HG03095 (cell line): ENCODE data around the gene HDLBP.
"Not testable (repeated sequence)": the region's sequence is repeated elsewhere in the genome, so short reads cannot be mapped to it uniquely, and the experiment has no call there.

Experiments used
- ATAC-seq: cut with Tn5 transposase; IDR thresholded peaks from one replicate; pipeline ENCODE4 v1.9.1; 2021; ENCODE audit warnings: moderate library complexity; ENCODE audit not compliant: unreplicated experiment

The HDLBP gene

DNA sequence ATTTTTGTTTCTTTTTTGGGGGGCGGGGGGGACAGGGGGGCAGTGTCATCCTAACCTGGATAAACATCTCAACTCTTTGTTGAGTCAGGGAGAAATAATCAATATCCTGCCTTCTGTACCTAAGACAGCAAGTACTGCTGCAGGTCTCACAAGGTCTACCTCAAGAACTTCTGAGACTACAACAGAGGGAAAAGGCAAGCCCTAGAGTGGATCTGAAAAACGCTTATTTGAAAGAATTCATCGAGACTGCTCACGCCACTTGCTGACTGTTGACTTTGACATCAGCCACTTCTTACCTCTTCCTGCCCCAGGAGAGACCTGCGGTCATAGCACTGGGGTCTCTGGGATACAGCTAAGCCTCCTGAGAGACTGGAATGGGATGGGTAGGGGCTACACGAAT, 8.4 kb downstream of the HDLBP start:
- no peak for ATAC-seq

DNA sequence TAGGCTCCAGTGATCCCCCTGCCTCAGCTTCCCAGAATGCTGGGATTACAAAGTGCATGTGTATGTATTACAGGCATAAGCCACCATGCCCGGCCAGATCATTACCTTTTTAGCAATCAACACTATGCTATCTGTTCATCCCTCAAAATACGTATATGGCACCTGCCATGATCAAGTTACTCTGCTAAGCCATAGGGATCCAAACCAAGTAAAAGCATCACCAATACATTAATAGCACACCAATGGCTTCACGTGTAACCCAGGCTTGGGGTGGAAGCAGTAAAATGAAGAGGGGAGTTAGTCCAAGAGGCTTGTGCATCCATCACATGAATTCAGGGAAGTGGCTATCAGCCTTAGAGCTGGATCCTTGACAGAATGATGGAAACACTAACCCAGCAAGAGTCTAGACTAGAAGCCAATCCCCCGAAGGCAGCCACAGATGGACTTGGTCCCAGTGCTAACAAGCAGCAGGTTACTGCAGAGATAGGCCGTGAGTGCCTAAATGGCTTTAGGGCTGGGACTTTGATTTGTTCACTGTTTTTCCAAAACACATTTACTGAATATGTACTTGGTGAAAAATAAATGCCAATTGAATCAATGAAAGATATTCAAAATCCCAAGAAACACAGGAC, 11.3 kb downstream of the HDLBP start:
- ATAC-seq, result no peak

DNA sequence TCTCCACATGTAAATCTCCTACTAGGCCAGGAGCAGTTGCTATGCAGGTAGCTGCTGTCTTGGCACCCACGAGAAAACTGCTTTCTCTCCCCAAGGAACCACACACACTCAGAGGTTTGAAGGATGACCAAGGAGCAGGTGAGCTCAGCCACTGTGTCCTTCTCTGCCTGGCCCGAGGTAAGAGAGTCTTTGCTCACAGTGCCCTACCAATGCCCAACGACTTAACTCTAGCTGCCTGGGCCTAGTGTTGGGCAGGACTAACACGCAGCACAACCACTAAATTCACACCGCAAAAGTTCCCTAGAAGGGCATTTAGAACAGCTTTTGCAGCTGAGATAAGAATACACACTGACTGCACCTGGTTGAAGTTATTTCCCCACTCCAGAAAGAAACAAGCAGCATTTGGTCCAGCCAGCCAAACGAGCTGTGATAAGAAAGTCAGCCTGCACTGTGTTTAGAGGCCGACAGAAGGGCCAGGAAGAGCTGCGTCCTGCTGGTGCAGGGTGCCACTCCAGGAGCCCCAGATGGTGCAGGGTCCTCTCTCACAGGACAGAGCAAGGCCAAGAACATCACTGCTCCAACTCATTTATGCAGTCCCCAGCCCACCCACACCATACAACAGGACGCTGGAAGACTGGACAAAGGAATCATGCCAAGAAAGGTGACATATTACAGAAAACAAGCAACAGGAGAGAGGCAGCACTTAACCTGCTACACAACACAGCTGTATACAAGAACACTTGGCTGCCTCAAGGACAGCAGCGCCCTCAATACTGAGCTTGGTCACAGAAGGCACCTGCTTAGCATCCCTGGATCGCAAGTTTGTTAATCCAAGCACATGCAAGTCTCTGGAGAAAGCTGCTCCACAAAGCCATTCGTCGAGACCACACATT, 12.5 kb downstream of the HDLBP start:
- no peak for ATAC-seq

DNA sequence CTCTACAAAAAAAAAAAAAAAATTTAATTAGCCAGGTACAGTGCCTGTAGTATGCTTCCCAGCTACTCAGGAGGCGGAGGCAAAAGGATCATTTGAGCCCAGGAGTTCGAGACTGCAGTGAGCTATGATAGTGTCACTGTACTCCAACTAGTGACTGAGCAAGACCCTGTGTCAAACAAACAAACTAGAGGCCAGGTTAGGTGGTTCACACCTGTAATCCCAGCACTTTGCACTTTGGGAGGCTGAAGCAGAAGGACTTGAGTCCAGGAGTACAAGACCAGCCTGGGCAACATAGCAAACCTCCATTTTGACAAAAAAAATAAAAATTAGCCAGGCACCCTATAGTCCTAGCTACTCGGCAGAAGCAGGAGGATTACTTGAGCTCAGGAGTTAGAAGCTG, 13.4 kb downstream of the HDLBP start:
- no peak for ATAC-seq

DNA sequence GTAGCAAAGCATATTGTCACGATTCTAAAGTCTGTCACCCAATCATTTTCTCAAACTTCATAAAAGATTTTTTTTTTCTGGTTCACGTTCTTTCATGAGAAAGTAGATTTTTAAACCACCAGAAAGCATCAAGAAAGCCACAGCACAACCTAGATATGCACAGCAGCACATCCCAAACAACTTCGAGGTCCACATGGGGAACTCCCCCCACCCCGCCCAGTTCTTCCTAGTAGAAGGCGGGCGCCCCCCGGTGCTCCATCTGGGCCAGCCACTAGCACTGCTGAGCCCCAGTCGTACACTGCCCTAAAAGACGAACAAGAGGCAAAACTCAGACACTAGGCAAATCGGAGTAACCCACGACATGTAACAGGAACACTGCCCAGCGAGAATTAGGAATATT, 15.5 kb downstream of the HDLBP start:
- ATAC-seq, result no peak

GRCh38 chr2:241298673-241299072, 16.8 kb downstream of the HDLBP start:
- ATAC-seq, result no peak

DNA sequence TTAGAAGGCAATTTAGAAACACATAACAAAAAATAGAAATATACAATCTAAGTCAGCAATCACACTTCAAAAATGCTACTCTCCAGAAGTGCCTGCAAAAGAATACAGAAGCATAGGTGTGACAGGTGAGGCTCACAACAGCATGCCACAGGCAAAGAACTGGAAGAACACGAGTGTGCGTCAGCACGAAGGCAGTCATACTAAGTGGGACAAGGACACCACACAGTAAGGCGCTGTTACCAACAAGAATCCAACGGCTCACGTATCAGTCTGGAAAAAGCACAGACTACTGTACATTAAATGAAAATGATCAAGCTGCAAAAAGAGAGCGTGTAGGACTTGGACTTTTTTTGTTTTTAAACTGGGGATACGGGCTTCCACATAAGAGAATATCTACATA, 18.7 kb downstream of the HDLBP start:
- ATAC-seq, result no peak

- no peak for ATAC-seq
Observed at GRCh38 chr2:241295326-241296095, 20.0 kb downstream of the HDLBP start.

DNA sequence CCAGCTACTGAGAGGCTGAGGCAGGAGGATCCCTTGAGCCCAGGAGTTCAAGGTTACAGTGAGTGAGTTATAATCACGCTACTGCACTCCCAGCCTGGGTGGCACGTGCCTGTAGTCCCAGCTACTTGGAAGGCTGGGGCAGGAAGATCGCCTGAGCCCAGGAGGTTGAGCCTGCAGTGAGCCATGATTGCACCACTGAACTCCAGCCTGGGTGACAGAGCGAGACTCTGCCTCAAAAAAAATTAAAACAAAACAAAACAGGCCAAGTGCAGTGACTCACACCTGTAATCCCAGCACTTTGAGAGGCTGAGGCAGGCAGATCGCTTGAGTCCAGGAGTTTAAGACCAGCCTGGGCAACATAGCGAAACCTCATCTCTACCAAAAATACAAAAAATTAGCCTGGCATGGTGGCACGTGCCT, 22.1 kb downstream of the HDLBP start:
- not testable (repeated sequence) for ATAC-seq

- ATAC-seq, result no peak
Observed at GRCh38 chr2:241291977-241292376, 23.5 kb downstream of the HDLBP start.

- ATAC-seq, result no peak
Observed at GRCh38 chr2:241291153-241291552, 24.3 kb downstream of the HDLBP start.

- ATAC-seq, result no peak
Observed at GRCh38 chr2:241289597-241289996, 25.9 kb downstream of the HDLBP start.

DNA sequence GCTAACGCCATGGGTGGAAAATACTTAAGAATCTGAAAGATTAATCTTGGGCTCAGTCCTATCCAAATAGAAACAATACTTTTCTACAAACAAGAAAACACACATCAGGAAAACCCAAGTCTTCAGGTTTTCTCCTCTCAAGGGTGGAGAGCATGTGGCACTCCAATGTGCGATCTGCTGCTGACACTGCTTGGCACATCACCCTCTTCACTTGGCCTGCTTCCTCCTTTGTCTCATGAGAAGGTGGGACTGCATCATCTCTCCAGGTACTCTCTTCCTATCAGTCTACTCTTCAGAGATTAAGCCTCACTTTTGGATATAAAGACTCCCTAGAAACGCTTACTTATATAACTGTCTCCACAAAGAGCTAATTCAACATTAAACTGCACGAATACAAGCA, 26.4 kb downstream of the HDLBP start:
- no peak for ATAC-seq

- ATAC-seq, result no peak
Observed at GRCh38 chr2:241288324-241288888, 27.1 kb downstream of the HDLBP start.

DNA sequence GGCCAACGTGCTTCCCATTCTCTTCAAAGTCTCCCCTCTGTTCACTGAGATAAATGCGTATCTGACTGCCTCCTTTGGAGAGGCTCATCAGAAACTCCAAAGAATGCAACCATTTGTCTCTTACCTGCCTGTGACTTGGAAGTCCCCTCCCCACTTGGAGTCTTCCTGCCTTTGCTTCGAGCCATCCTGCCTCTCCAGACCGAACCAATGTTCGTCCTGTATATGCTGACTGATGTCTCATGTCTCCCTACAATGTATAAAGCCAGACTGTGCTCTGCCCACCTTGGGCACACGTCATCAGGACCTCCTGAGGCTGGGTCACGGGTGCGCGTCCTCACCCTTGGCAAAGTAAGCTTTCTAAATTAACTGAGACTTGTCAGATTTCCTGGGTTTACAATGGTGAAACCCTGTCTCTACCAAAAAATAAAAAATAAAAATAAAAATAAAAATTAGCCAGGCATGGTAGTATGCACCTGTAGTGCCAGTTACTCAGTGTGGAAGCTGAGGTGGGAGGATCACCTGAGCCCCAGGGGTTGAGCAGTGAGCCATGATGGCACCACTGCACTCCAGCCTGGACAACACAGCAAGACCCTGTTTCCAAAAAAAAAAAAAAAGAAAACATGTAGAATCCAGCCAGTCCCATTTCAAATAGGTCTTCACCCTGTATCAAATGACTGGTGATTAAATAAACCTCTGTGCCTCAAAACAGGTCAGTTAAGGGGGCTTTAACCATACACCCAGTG, 29.0 kb downstream of the HDLBP start:
- no peak for ATAC-seq

GRCh38 chr2:241285596-241285995, 29.9 kb downstream of the HDLBP start:
- ATAC-seq, result no peak

GRCh38 chr2:241282555-241282954, 32.9 kb downstream of the HDLBP start:
- no peak for ATAC-seq

DNA sequence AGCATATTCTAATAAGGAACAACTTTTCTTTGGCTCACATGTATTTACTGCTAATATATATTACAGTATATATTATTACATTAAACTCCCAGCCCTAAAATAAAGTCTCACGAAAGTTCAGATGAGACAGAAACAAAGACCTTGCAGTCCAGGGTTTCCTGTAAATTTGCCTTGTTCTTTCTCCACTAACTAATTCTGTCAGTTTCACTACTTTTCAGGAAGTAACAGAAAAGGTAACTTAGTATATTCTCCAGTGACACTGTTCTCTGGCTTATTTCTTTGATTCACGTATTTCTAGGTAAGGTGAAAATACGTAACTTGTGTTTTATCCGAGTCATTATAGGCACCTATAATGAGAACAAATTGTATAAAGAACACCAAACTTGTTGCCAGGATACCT, 35.2 kb downstream of the HDLBP start:
- ATAC-seq, result no peak

DNA sequence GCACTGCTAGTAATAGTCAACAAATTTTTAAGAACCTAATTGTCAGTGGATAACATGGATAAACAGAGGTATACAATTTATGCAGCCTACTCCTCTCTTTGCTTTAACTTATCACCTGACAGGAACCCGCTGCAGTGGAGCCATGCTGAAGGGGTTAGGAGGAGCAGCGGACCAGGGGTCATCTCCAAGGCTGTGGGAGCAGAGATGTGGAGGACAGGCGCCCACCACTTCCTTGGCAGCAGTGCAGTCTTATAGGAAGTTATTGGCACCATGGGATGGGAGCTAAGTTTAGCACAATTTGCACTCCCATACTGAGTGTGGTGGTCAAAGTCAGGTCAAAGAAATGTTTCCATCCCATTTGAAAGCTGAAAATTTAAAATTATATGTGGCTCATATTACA, 35.6 kb downstream of the HDLBP start:
- ATAC-seq, result no peak

DNA sequence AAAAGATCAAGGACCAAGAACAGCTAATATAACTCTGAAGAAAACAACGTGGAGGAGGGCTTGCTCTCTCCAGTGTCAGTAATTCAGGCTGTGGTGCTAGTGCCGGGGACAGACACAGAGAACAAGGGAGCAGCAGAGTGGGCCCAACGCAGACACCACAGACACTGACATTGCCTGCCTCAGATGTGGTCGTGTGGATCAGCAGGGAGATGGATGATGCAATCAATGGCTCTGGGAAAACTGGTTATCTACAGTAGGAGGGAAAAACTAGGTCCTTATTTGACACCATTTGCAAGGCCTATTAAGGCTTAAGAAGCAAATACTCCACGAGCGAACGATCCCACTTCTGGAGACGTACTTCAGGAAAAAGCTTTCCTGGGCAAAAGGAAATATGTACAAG, 36.1 kb downstream of the HDLBP start:
- ATAC-seq, result no peak

- ATAC-seq, result not testable (repeated sequence)
Observed at GRCh38 chr2:241278306-241278705, 37.2 kb downstream of the HDLBP start.
